ENCODE measurements around the gene FEV. TPM values are rescaled to one million over a fixed set of nuclear protein-coding genes. Genes with fewer than 3 reads are reported as not detected.

Gene FEV
- total RNA-seq, 4 donors from 2014 or later: not detected

GRCh38 chr2:219001100-219001576, 16.2 kb upstream of the FEV start:
- no peaks in the 10 kb centered on the region for H3K36me3 ChIP-seq
- TF ChIP-seq CTCF (IDR thresholded peaks at IDR 0.05): no peak
- no peak for TF ChIP-seq EP300 (IDR thresholded peaks at IDR 0.05)
- TF ChIP-seq POLR2A (IDR thresholded peaks at IDR 0.05): no peak
- H3K9me3 ChIP-seq: no peaks in the 10 kb centered on the region
- no peak overlapping the region for H3K27ac ChIP-seq
- WGBS, 2 donors: 24% methylated on average over 12 to 19 of the region's 26 CpGs
- no peak for DNase-seq (ENCODE audit: low spot score in 2 of 2)
- H3K27me3 ChIP-seq: peaks cover 0 to 92% of the 10 kb centered on the region in 2 donors
- H3K4me3 ChIP-seq: peak overlapping the region in 1 of 4 donors; percentile 21
- H3K4me1 ChIP-seq: peaks cover 0 to 36% (median 18%) of the 10 kb centered on the region in 4 donors

- peaks cover 0 to 42% (median 21%) of the 10 kb centered on the region in 4 donors for H3K4me1 ChIP-seq
- H3K27ac ChIP-seq: no peak overlapping the region
- H3K4me3 ChIP-seq: no peak overlapping the region
- H3K27me3 ChIP-seq: peaks cover 0 to 92% of the 10 kb centered on the region in 2 donors
- no peaks in the 10 kb centered on the region for H3K36me3 ChIP-seq
- 24 to 42% methylated on average over 8 of the region's 8 CpGs for WGBS, 2 donors
- TF ChIP-seq CTCF (IDR thresholded peaks at IDR 0.05) (no peak), POLR2A (IDR thresholded peaks at IDR 0.05) (no peak), EP300 (IDR thresholded peaks at IDR 0.05) (no peak)
- no peak for DNase-seq (ENCODE audit: low spot score in 2 of 2)
- H3K9me3 ChIP-seq: no peaks in the 10 kb centered on the region
These were observed 15.6 kb upstream of the FEV start for GRCh38 chr2:219000569-219000960.

GRCh38 chr2:218999881-219000568, 15.0 kb upstream of the FEV start:
- H3K36me3 ChIP-seq: no peaks in the 10 kb centered on the region
- no peaks in the 10 kb centered on the region for H3K9me3 ChIP-seq
- peaks cover 0 to 92% of the 10 kb centered on the region in 2 donors for H3K27me3 ChIP-seq
- no peak overlapping the region for H3K27ac ChIP-seq
- no peak for DNase-seq (ENCODE audit: low spot score in 2 of 2)
- TF ChIP-seq EP300 (IDR thresholded peaks at IDR 0.05) (no peak), CTCF (IDR thresholded peaks at IDR 0.05) (no peak), POLR2A (IDR thresholded peaks at IDR 0.05) (no peak)
- H3K4me3 ChIP-seq: no peak overlapping the region
- peaks cover 0 to 45% (median 21%) of the 10 kb centered on the region in 4 donors for H3K4me1 ChIP-seq
- 23 to 32% methylated on average over 7 to 9 of the region's 9 CpGs for WGBS, 2 donors

- no peak for DNase-seq (ENCODE audit: low spot score in 2 of 2)
- H3K27ac ChIP-seq: no peak overlapping the region
- peaks cover 0 to 92% of the 10 kb centered on the region in 2 donors for H3K27me3 ChIP-seq
- 55 to 67% methylated on average over 8 to 10 of the region's 10 CpGs for WGBS, 2 donors
- H3K9me3 ChIP-seq: no peaks in the 10 kb centered on the region
- H3K36me3 ChIP-seq: no peaks in the 10 kb centered on the region
- peaks cover 0 to 45% (median 21%) of the 10 kb centered on the region in 4 donors for H3K4me1 ChIP-seq
- H3K4me3 ChIP-seq: no peak overlapping the region
- TF ChIP-seq POLR2A (IDR thresholded peaks at IDR 0.05): no peak
- no peak for TF ChIP-seq CTCF (IDR thresholded peaks at IDR 0.05)
- TF ChIP-seq EP300 (IDR thresholded peaks at IDR 0.05): no peak
These were observed 14.3 kb upstream of the FEV start for GRCh38 chr2:218999021-218999880.
